HG02571 (cell line): ENCODE data around the gene OR56A5.
"Not testable (repeated sequence)": the region's sequence is repeated elsewhere in the genome, so short reads cannot be mapped to it uniquely, and the experiment has no call there.

Experiments used
- ATAC-seq: cut with Tn5 transposase; IDR thresholded peaks from one replicate; pipeline ENCODE4 v1.9.1; 2021; ENCODE audit warnings: mild to moderate bottlenecking, moderate library complexity; ENCODE audit not compliant: unreplicated experiment

OR56A5 gene

GRCh38 chr11:5968394-5968793 lies at the start of gene OR56A5:
OR56A5 (minus strand) TSS chr11:5968494; CDS start chr11:5968494, 0 bp downstream.
- no peak for ATAC-seq

- ATAC-seq, result no peak
Observed at GRCh38 chr11:6013042-6013441, 44.7 kb upstream of the OR56A5 start.

GRCh38 chr11:6012035-6012668 lies 43.9 kb upstream of the OR56A5 start:
- no peak for ATAC-seq

- ATAC-seq, result no peak
Observed at GRCh38 chr11:6006846-6007245, 38.6 kb upstream of the OR56A5 start, which contains the start of gene OR56A4. OR56A4 (minus strand) TSS chr11:6006946; CDS start chr11:6002992, 3,954 bp downstream.

GRCh38 chr11:6006395-6006794 lies 38.1 kb upstream of the OR56A5 start:
- no peak for ATAC-seq

- ATAC-seq, result no peak
Observed at GRCh38 chr11:6002202-6002699, 34.0 kb upstream of the OR56A5 start.

- ATAC-seq, result no peak
Observed at GRCh38 chr11:5994791-5995190, 26.5 kb upstream of the OR56A5 start.

- ATAC-seq, result no peak
Observed at GRCh38 chr11:5992604-5993251, 24.4 kb upstream of the OR56A5 start.

- no peak for ATAC-seq
Observed at GRCh38 chr11:5992150-5992549, 23.9 kb upstream of the OR56A5 start.

- no peak for ATAC-seq
Observed at GRCh38 chr11:5989203-5989602, 20.9 kb upstream of the OR56A5 start.

- no peak for ATAC-seq
Observed at GRCh38 chr11:5986885-5987284, 18.6 kb upstream of the OR56A5 start, which contains the start of gene OR52L1. OR52L1 (minus strand) TSS chr11:5986985; CDS start chr11:5986930, 55 bp downstream.

GRCh38 chr11:5983443-5983842 lies 15.1 kb upstream of the OR56A5 start:
- no peak for ATAC-seq

GRCh38 chr11:5973530-5973929 lies 5.2 kb upstream of the OR56A5 start:
- ATAC-seq, result no peak

GRCh38 chr11:5967708-5968107 lies 586 bp downstream of the OR56A5 start:
- ATAC-seq, result no peak

GRCh38 chr11:5966958-5967357 lies 1.3 kb downstream of the OR56A5 start:
- no peak for ATAC-seq

GRCh38 chr11:5960704-5961320 lies 7.5 kb downstream of the OR56A5 start:
- ATAC-seq, result not testable (repeated sequence)

- ATAC-seq, result no peak
Observed at GRCh38 chr11:5955586-5955985, 12.7 kb downstream of the OR56A5 start.

GRCh38 chr11:5941951-5942350 lies 26.3 kb downstream of the OR56A5 start, which contains the start of gene OR56A3:
OR56A3 (plus strand) TSS chr11:5942251; CDS start chr11:5947347, 5,096 bp downstream.
- no peak for ATAC-seq

- no peak for ATAC-seq
Observed at GRCh38 chr11:5940748-5941147, 27.5 kb downstream of the OR56A5 start.

GRCh38 chr11:5938603-5938965 lies 29.7 kb downstream of the OR56A5 start:
- ATAC-seq, result no peak

- no peak for ATAC-seq
Observed at GRCh38 chr11:5937868-5938602, 30.3 kb downstream of the OR56A5 start.
